ENCODE data around the gene ACAA2. TPM values are rescaled to one million over a fixed set of nuclear protein-coding genes. Genes with fewer than 3 reads are reported as not detected.

Gene ACAA2
- polyA plus RNA-seq, 1 experiment, result 33.8 TPM

DNA sequence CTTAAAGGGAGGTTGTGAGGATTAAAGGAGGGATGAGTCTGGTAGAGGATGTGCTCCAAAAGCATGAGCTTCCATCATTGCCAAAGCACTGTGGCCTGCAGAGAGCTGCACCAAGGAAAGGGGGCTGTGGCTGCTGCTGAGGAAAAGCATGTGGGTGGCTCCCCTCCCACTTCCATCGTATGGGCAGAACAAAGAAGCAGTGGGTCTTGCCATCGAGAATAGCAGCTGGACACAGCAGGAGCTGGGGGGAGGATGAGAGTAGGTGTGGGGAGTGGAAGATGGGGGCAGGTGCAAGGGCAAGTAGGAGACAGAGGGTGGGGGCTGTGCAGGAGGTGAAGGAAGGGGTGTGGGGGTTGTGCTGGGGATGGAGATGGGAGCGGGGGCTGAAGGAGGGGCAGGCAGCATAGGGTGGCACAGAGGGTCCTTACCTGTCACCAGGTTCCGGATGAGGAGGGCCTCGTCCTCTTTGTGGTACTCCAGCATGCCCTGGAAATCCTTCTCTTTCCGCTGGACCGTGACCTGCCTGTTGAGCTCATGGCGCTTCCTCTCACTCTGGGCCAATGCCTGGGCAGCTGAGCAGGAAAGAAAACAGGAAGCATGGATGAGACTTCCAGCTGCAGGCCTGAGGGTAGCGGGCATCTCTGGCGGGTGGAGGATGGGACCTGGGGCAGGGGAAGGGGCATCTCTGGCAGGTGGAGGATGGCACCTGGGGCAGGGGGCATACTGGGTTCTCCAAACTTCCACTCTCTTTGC is 33.6 kb upstream of the ACAA2 start:
- TF ChIP-seq, protein P1, sequence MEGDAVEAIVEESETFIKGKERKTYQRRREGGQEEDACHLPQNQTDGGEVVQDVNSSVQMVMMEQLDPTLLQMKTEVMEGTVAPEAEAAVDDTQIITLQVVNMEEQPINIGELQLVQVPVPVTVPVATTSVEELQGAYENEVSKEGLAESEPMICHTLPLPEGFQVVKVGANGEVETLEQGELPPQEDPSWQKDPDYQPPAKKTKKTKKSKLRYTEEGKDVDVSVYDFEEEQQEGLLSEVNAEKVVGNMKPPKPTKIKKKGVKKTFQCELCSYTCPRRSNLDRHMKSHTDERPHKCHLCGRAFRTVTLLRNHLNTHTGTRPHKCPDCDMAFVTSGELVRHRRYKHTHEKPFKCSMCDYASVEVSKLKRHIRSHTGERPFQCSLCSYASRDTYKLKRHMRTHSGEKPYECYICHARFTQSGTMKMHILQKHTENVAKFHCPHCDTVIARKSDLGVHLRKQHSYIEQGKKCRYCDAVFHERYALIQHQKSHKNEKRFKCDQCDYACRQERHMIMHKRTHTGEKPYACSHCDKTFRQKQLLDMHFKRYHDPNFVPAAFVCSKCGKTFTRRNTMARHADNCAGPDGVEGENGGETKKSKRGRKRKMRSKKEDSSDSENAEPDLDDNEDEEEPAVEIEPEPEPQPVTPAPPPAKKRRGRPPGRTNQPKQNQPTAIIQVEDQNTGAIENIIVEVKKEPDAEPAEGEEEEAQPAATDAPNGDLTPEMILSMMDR (IDR thresholded peaks at IDR 0.05; ENCODE audit: low read depth, low read length), result no peak
- Histone ChIP-seq H3K27ac (ENCODE audit: low read depth, low read length) (no peak overlapping the region), H3K9me3 (ENCODE audit: control insufficient read depth, insufficient read depth, low read length) (no peaks in the 10 kb centered on the region), H3K27me3 (ENCODE audit: control insufficient read depth, insufficient read depth, low read length) (no peaks in the 10 kb centered on the region), H3K4me3 (ENCODE audit: low read depth, low read length) (no peak overlapping the region)
- ChIA-PET CTCF (interaction anchor here (3.9 kb wide), 1 partner anchor 12 kb away, joined by 18 read pairs; no protein-coding TSS in a partner anchor), POLR2A (interaction anchor here (0.6 kb wide), 1 partner anchor 150 kb away, joined by 5 read pairs; no protein-coding TSS in a partner anchor)
- no peak for DNase-seq (ENCODE audit: low read depth, low spot score)

GRCh38 chr18:49846361-49846662 is 33.0 kb upstream of the ACAA2 start:
- TF ChIP-seq, protein P1 (IDR thresholded peaks at IDR 0.05; ENCODE audit: low read depth, low read length), result no peak
- ChIA-PET POLR2A (interaction anchor here (0.6 kb wide), 1 partner anchor 150 kb away, joined by 5 read pairs; no protein-coding TSS in a partner anchor), CTCF (interaction anchor here (3.9 kb wide), 1 partner anchor 13 kb away, joined by 18 read pairs; no protein-coding TSS in a partner anchor)
- Histone ChIP-seq H3K9me3 (ENCODE audit: control insufficient read depth, insufficient read depth, low read length) (no peaks in the 10 kb centered on the region), H3K27me3 (ENCODE audit: control insufficient read depth, insufficient read depth, low read length) (no peaks in the 10 kb centered on the region), H3K4me3 (ENCODE audit: low read depth, low read length) (no peak overlapping the region), H3K27ac (ENCODE audit: low read depth, low read length) (no peak overlapping the region)
- no peak for DNase-seq (ENCODE audit: low read depth, low spot score)

DNA sequence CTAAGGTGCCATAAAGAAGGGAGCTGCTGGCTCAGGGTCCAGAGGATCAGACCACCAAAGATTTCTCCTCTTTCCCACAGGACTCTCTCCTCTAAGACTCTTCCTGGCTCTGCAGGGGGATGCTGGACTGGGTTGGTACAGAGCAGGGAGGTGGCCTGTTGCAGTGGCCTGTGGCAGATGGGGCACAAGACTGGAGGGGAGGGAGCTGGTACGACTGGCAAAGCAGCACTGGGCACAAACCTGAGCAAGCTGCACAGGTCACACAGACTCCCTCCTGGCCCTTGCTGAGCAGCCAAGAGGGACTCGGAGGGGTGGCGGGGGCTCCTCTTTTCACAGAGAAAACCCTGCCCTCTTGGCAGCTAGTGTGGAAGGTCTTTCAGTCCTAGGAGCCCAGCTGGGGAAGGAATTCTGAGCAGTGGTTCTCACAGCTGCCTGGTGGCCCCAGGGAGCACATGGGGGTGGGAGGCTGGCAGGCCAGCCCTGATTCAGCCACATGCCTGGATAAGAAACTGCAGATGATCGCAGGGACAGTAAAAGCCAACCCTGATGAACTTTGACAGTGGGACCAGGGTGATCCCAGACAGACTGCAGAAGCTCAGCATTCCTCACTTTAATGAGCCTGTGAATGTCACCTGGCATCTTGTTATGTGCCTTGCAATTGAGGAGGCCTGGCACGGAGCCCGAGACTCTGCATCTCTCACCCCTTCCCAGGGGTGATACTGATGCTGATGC is 32.5 kb upstream of the ACAA2 start:
- TF ChIP-seq, protein P1 (IDR thresholded peaks at IDR 0.05; ENCODE audit: low read depth, low read length), result no peak
- Histone ChIP-seq H3K27me3 (ENCODE audit: control insufficient read depth, insufficient read depth, low read length) (no peaks in the 10 kb centered on the region), H3K9me3 (ENCODE audit: control insufficient read depth, insufficient read depth, low read length) (no peaks in the 10 kb centered on the region), H3K4me3 (ENCODE audit: low read depth, low read length) (no peak overlapping the region), H3K27ac (ENCODE audit: low read depth, low read length) (no peak overlapping the region)
- CTCF ChIA-PET, result interaction anchor here (1.0 to 3.9 kb wide), 2 partner anchors 13 to 286 kb away, joined by 4 to 18 read pairs; no protein-coding TSS in a partner anchor
- no peak for DNase-seq (ENCODE audit: low read depth, low spot score)
- POLR2A ChIA-PET, result no interaction called here

DNA sequence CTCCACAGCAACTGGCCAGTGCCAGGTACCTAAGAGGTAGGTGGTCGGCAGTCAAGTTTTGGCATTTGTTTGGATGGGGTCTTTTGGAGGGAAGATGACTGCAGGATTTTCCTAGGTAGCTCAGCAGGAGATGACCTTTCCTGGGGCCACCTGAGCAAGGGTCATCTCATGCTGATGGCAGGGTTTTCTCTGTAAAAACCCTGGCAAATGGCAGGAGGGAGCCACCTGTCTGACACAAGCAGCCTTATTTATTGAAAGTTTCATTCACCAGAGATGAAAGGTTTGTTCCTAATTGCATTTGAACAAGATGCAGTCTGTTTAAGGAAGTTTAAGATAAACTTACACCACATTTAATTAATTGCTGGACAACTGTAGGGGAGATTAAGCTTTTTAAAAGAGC is 31.6 kb upstream of the ACAA2 start:
- TF ChIP-seq, protein P1 (IDR thresholded peaks at IDR 0.05; ENCODE audit: low read depth, low read length), result no peak
- Histone ChIP-seq H3K9me3 (ENCODE audit: control insufficient read depth, insufficient read depth, low read length) (no peaks in the 10 kb centered on the region), H3K4me3 (ENCODE audit: low read depth, low read length) (no peak overlapping the region), H3K27me3 (ENCODE audit: control insufficient read depth, insufficient read depth, low read length) (no peaks in the 10 kb centered on the region), H3K27ac (ENCODE audit: low read depth, low read length) (no peak overlapping the region)
- CTCF ChIA-PET, result interaction anchor here (0.9 to 3.9 kb wide), 3 partner anchors 14 to 285 kb away, joined by 3 to 18 read pairs (median 4); no protein-coding TSS in a partner anchor
- POLR2A ChIA-PET, result no interaction called here
- no peak for DNase-seq (ENCODE audit: low read depth, low spot score)
